AG04450 (cell line): ENCODE measurements around the gene FAM200B. TPM values are rescaled to one million over a fixed set of nuclear protein-coding genes. Genes with fewer than 3 reads are reported as not detected.

ENCODE experiments used
- CTCF ChIA-PET: fragments of 300-600, 350-600 bp; formaldehyde crosslinking; extraction: SDS; loops from one replicate; lab custom pipeline; 2022; ENCODE audit warnings: antibody characterized with exemption, inconsistent platforms; lab: Charles Lee
- POLR2A ChIA-PET: fragments of 350-600 bp; formaldehyde crosslinking; extraction: SDS; loops from one replicate; lab custom pipeline; 2021; ENCODE audit warnings: antibody characterized with exemption, inconsistent platforms; lab: Yijun Ruan, JAX
- DNase-seq: peaks from one replicate; pipeline ENCODE4 v3.0.0-alpha.2; 2011; ENCODE audit warnings: low read depth, low spot score
- H3K27ac ChIP-seq: one replicate; pipeline ENCODE4 v1.5.1; 2012; ENCODE audit warnings: low read depth, low read length, control low read depth
- H3K27me3 ChIP-seq: one replicate; pipeline ENCODE4 v1.6.0; 2012; ENCODE audit warnings: low read length; ENCODE audit not compliant: control insufficient read depth, insufficient read depth
- H3K4me3 ChIP-seq: 2 replicates; pipeline ENCODE4 v1.5.1; 2011; ENCODE audit warnings: mild to moderate bottlenecking, low read depth, low read length, control low read depth
- H3K9me3 ChIP-seq: 2 replicates; pipeline ENCODE4 v1.5.1; 2012; ENCODE audit warnings: low read length; ENCODE audit not compliant: control insufficient read depth, insufficient read depth
- CTCF ChIP-seq: IDR thresholded peaks from 2 replicates; pipeline ENCODE4 v1.5.1; 2011; ENCODE audit warnings: low read depth, low read length, control low read depth, inconsistent platforms
- polyA plus RNA-seq: library from polyadenylated mRNA; depleted of rRNA; stranded (reverse); fragments of >200 nt; gene quantifications from 2 replicates; pipeline ENCODE4 v1.2.3, GENCODE V29; 2011

The FAM200B gene
- polyA plus RNA-seq, 1 experiment, result 47.3 TPM

- POLR2A ChIA-PET, result interaction anchor here (0.6 to 4.4 kb wide), 2 partner anchors 24 to 151 kb away, joined by 4 to 25 read pairs; partner anchors contain the start of gene FAM200B
- Histone ChIP-seq H3K4me3 (no peak overlapping the region), H3K9me3 (peaks cover 5% of the 10 kb centered on the region), H3K27me3 (no peaks in the 10 kb centered on the region), H3K27ac (no peak overlapping the region)
- DNase-seq, result no peak
- TF ChIP-seq CTCF, result no peak
- CTCF ChIA-PET, result interaction anchor here (1.3 to 1.9 kb wide), 2 partner anchors 72 to 178 kb away, joined by 3 to 5 read pairs; no protein-coding TSS in a partner anchor
Observed at GRCh38 chr4:15657366-15657765, 24.3 kb upstream of the FAM200B start.

GRCh38 chr4:15658136-15658770, 23.4 kb upstream of the FAM200B start:
- POLR2A ChIA-PET, result no interaction called here
- Histone ChIP-seq H3K9me3 (peaks cover 5% of the 10 kb centered on the region), H3K27me3 (no peaks in the 10 kb centered on the region), H3K27ac (no peak overlapping the region), H3K4me3 (no peak overlapping the region)
- CTCF ChIA-PET, result no interaction called here
- TF ChIP-seq CTCF, result no peak
- DNase-seq, result no peak

GRCh38 chr4:15658781-15659180, 22.8 kb upstream of the FAM200B start:
- Histone ChIP-seq H3K4me3 (no peak overlapping the region), H3K27ac (no peak overlapping the region), H3K9me3 (peaks cover 5% of the 10 kb centered on the region), H3K27me3 (no peaks in the 10 kb centered on the region)
- TF ChIP-seq CTCF, result no peak
- ChIA-PET CTCF (no interaction called here), POLR2A (no interaction called here)
- DNase-seq, result no peak

GRCh38 chr4:15659768-15660570, 21.7 kb upstream of the FAM200B start:
- no peak for TF ChIP-seq CTCF
- Histone ChIP-seq H3K4me3 (no peak overlapping the region), H3K27me3 (no peaks in the 10 kb centered on the region), H3K9me3 (peaks cover 5% of the 10 kb centered on the region), H3K27ac (no peak overlapping the region)
- DNase-seq, result no peak
- POLR2A ChIA-PET, result no interaction called here
- CTCF ChIA-PET, result no interaction called here
